ENCODE data around the gene GSTM2. TPM values are rescaled to one million over a fixed set of nuclear protein-coding genes. Genes with fewer than 3 reads are reported as not detected.

GSTM2 gene
- total RNA-seq, 2 donors from 2014 or later: 18.4 to 30.3 TPM

- no peak overlapping the region for H3K4me3 ChIP-seq (ENCODE audit: low read length)
- no peaks in the 10 kb centered on the region for H3K4me1 ChIP-seq (ENCODE audit: control insufficient read depth, insufficient read depth, low read length)
- H3K9me3 ChIP-seq (ENCODE audit: control insufficient read depth, low read length): no peaks in the 10 kb centered on the region
- Mint-ChIP-seq H3K9me3 (no peaks in the 10 kb centered on the region), H3K4me3 (no peak overlapping the region), H3K27ac (no peak overlapping the region), H3K4me1 (no peaks in the 10 kb centered on the region), H3K27me3 (ENCODE audit: insufficient read depth) (no peaks in the 10 kb centered on the region), H3K36me3 (ENCODE audit: low read depth) (peaks cover 10% of the 10 kb centered on the region)
- no peak overlapping the region for H3K27ac ChIP-seq (ENCODE audit: low read depth, low read length)
- no peaks in the 10 kb centered on the region for H3K36me3 ChIP-seq (ENCODE audit: control insufficient read depth, insufficient read depth, low read length)
- TF ChIP-seq, protein P1, sequence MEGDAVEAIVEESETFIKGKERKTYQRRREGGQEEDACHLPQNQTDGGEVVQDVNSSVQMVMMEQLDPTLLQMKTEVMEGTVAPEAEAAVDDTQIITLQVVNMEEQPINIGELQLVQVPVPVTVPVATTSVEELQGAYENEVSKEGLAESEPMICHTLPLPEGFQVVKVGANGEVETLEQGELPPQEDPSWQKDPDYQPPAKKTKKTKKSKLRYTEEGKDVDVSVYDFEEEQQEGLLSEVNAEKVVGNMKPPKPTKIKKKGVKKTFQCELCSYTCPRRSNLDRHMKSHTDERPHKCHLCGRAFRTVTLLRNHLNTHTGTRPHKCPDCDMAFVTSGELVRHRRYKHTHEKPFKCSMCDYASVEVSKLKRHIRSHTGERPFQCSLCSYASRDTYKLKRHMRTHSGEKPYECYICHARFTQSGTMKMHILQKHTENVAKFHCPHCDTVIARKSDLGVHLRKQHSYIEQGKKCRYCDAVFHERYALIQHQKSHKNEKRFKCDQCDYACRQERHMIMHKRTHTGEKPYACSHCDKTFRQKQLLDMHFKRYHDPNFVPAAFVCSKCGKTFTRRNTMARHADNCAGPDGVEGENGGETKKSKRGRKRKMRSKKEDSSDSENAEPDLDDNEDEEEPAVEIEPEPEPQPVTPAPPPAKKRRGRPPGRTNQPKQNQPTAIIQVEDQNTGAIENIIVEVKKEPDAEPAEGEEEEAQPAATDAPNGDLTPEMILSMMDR (conservative IDR thresholded peaks at IDR 0.05): no peak
- WGBS, 2 experiments (ENCODE audit: insufficient coverage in 1 of 2, insufficient read length in 1 of 2): 85 to 91% methylated on average over 2 of the region's 2 CpGs
- no peak overlapping the region for H3K9ac ChIP-seq (ENCODE audit: extremely low read depth, low read length, poor library complexity, severe bottlenecking)
- H3K27me3 ChIP-seq (ENCODE audit: control insufficient read depth, insufficient read depth, low read length, poor library complexity, severe bottlenecking): no peaks in the 10 kb centered on the region
- DNase-seq: no peak
Observed at GRCh38 chr1:109661391-109661790, 6.5 kb upstream of the GSTM2 start.

GRCh38 chr1:109664671-109665070, 3.2 kb upstream of the GSTM2 start:
- H3K4me3 Mint-ChIP-seq: no peak overlapping the region
- H3K27ac Mint-ChIP-seq: no peak overlapping the region
- H3K9ac ChIP-seq (ENCODE audit: extremely low read depth, low read length, poor library complexity, severe bottlenecking): no peak overlapping the region
- no peaks in the 10 kb centered on the region for H3K27me3 ChIP-seq (ENCODE audit: control insufficient read depth, insufficient read depth, low read length, poor library complexity, severe bottlenecking)
- H3K36me3 Mint-ChIP-seq (ENCODE audit: low read depth): peaks cover 5% of the 10 kb centered on the region
- H3K4me3 ChIP-seq (ENCODE audit: low read length): no peak overlapping the region
- TF ChIP-seq, protein P1 (conservative IDR thresholded peaks at IDR 0.05): no peak
- peaks cover 3% of the 10 kb centered on the region for H3K27me3 Mint-ChIP-seq (ENCODE audit: insufficient read depth)
- peaks cover 5% of the 10 kb centered on the region for H3K4me1 ChIP-seq (ENCODE audit: control insufficient read depth, insufficient read depth, low read length)
- 70 to 100% methylated on average over 1 of the region's 1 CpG for WGBS, 2 experiments (ENCODE audit: insufficient coverage in 1 of 2, insufficient read length in 1 of 2)
- H3K9me3 Mint-ChIP-seq: no peaks in the 10 kb centered on the region
- H3K4me1 Mint-ChIP-seq: peaks cover 6% of the 10 kb centered on the region
- DNase-seq: no peak
- H3K27ac ChIP-seq (ENCODE audit: low read depth, low read length): no peak overlapping the region
- no peaks in the 10 kb centered on the region for H3K9me3 ChIP-seq (ENCODE audit: control insufficient read depth, low read length)
- no peaks in the 10 kb centered on the region for H3K36me3 ChIP-seq (ENCODE audit: control insufficient read depth, insufficient read depth, low read length)

DNA sequence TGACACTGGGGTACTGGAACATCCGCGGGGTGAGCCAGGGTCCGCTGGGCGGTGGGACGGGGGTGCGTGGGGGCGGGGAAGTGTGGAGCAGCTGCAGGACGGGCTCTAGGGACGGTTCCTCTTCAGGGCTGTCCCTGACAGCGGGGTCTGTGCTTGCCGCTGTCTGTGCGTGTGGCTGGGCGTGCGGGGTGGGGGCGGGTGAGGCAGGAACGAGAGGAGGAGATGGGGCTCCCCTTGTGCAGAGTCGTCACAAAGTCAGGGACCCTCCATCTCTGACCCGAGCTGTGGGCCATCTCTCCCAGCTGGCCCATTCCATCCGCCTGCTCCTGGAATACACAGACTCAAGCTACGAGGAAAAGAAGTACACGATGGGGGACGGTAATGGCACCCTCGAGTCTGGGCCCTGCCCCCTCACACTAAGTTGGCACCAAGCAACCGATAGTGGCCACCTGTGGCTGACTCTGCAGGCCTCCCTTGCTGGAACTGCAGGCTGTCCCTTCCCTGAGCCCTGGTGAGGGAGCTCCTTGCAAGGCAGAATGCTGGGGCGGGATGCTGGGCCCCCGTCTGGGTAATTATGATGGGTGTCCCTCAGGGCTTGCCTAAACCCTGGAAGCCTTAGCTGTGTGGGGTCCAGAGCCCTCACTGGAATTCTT, 392 bp downstream of the GSTM2 start:
- DNase-seq: no peak
- Mint-ChIP-seq H3K27me3 (ENCODE audit: insufficient read depth) (peaks cover 4% of the 10 kb centered on the region), H3K4me3 (peak overlapping the region; percentile 62), H3K36me3 (ENCODE audit: low read depth) (peaks cover 10% of the 10 kb centered on the region), H3K9me3 (no peaks in the 10 kb centered on the region), H3K4me1 (peaks cover 6% of the 10 kb centered on the region), H3K27ac (no peak overlapping the region)
- H3K9ac ChIP-seq (ENCODE audit: extremely low read depth, low read length, poor library complexity, severe bottlenecking): no peak overlapping the region
- no peaks in the 10 kb centered on the region for H3K36me3 ChIP-seq (ENCODE audit: control insufficient read depth, insufficient read depth, low read length)
- WGBS, 2 experiments (ENCODE audit: insufficient coverage in 1 of 2, insufficient read length in 1 of 2): 32 to 56% methylated on average over 8 to 26 of the region's 26 CpGs
- no peak overlapping the region for H3K27ac ChIP-seq (ENCODE audit: low read depth, low read length)
- peak overlapping the region; percentile 70 for H3K4me3 ChIP-seq (ENCODE audit: low read length)
- no peaks in the 10 kb centered on the region for H3K27me3 ChIP-seq (ENCODE audit: control insufficient read depth, insufficient read depth, low read length, poor library complexity, severe bottlenecking)
- no peaks in the 10 kb centered on the region for H3K9me3 ChIP-seq (ENCODE audit: control insufficient read depth, low read length)
- H3K4me1 ChIP-seq (ENCODE audit: control insufficient read depth, insufficient read depth, low read length): peaks cover 5% of the 10 kb centered on the region
- TF ChIP-seq, protein P1 (conservative IDR thresholded peaks at IDR 0.05): no peak

All from endodermal cell (in vitro differentiated cells).